Esophagus squamous epithelium (tissue), 4 donors: ENCODE measurements around the gene FAM107B.

Source experiments
- POLR2A ChIP-seq, 4 donors: fragments of 450-650 bp; IDR thresholded peaks; one replicate each; pipeline ENCODE4 v1.6.1; 2017; ENCODE audit warnings: antibody characterized with exemption in 4 of 4, mild to moderate bottlenecking in 4 of 4, moderate library complexity in 3 of 4
- TF ChIP-seq, protein P1 (sequence below), 6 experiments: fragments of 450-650 bp in 4 of 6; fragments of 200-600 bp in 2 of 6; sonication (generic) in 2 of 6; IDR thresholded peaks; one replicate each; pipeline ENCODE4 v1.5.1; 2016 to 2019; ENCODE audit warnings: antibody characterized with exemption in 6 of 6, mild to moderate bottlenecking in 4 of 6, moderate library complexity in 4 of 6

DNA sequence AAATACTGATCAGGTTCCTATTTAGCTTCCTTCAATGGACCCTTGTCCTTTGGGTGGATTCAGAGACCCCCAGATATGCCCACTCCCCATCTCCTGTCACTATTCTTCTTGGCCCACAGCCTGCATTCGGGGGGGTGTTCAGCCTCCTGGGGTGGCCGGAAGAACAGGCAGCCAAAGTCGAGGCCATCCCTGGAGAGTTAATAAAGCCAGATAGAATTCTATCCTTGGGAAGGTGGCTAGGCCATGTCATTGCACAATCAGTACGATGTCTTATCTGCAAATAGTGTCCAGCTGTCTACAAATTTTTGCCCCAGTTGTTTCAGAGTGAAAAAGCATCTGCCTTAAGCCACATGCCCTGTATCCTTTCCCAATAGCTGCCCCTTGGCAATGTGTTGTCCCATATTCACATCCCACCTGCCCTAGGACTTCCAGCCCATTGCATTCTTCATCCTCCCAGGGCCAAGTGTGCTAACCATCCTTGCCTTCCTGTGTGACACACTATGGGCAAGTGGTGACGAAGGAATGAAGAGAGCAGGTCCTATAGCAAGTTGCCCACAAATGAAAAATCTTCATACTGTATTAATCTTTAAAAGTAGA, 9.9 kb upstream of the FAM107B start:
- TF ChIP-seq, protein P1, sequence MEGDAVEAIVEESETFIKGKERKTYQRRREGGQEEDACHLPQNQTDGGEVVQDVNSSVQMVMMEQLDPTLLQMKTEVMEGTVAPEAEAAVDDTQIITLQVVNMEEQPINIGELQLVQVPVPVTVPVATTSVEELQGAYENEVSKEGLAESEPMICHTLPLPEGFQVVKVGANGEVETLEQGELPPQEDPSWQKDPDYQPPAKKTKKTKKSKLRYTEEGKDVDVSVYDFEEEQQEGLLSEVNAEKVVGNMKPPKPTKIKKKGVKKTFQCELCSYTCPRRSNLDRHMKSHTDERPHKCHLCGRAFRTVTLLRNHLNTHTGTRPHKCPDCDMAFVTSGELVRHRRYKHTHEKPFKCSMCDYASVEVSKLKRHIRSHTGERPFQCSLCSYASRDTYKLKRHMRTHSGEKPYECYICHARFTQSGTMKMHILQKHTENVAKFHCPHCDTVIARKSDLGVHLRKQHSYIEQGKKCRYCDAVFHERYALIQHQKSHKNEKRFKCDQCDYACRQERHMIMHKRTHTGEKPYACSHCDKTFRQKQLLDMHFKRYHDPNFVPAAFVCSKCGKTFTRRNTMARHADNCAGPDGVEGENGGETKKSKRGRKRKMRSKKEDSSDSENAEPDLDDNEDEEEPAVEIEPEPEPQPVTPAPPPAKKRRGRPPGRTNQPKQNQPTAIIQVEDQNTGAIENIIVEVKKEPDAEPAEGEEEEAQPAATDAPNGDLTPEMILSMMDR (IDR thresholded peaks at IDR 0.05), result no peak
- TF ChIP-seq POLR2A (IDR thresholded peaks at IDR 0.05), result no peak
